ENCODE measurements around the gene GAK.

- no peak for TF ChIP-seq CTCF (IDR thresholded peaks at IDR 0.05)
- TF ChIP-seq EZH2 (IDR thresholded peaks at IDR 0.05) = no peak
- TF ChIP-seq EZH2phosphoT487 (IDR thresholded peaks at IDR 0.05) = no peak
Observed at GRCh38 chr4:958314-958665, 26.2 kb upstream of the GAK start.
